SK-N-SH (cell line): Measurements from ENCODE around the gene RPP14. TPM values are rescaled to one million over a fixed set of nuclear protein-coding genes. Genes with fewer than 3 reads are reported as not detected.
A peak's percentile ranks its signal among the peaks of the same experiment; 100 is the strongest.

ENCODE experiments used
- CTCF ChIA-PET: fragments of 300-600, 350-600 bp; formaldehyde crosslinking; extraction: SDS; loops from one replicate; lab custom pipeline; 2021; lab: Yijun Ruan, JAX
- POLR2A ChIA-PET: fragments of 350-600 bp; sonication (Branson Sonifier 250); formaldehyde crosslinking; extraction: SDS; loops from one replicate; lab custom pipeline; 2020; ENCODE audit warnings: antibody characterized with exemption, inconsistent platforms; lab: Yijun Ruan, JAX
- DNase-seq: peaks from one replicate; pipeline ENCODE4 v3.0.0; 2012
- H2AFZ ChIP-seq: fragments of 200-600 bp; sonication (generic); 2 replicates; pipeline ENCODE4 v1.8.1; 2016; ENCODE audit warnings: antibody characterized with exemption, mild to moderate bottlenecking, low read depth
- H3F3A ChIP-seq: fragments of 200-600 bp; sonication (generic); replicated peaks from 2 replicates; pipeline ENCODE3; 2016; ENCODE audit warnings: antibody characterized with exemption, mild to moderate bottlenecking; ENCODE audit not compliant: insufficient read depth
- H3K27ac ChIP-seq, 2 experiments: fragments of 200-500 bp in 1 of 2; fragments of 200-600 bp in 1 of 2; sonication (Bioruptor generic) in 1 of 2; sonication (generic), shearing (Covaris generic) in 1 of 2; 2 replicates each; pipeline versions ENCODE4 v1.5.1 to v1.6.1; 2014 to 2016; ENCODE audit warnings: low read depth in 2 of 2, inconsistent platforms in 1 of 2, low read length in 1 of 2, mild to moderate bottlenecking in 1 of 2, mixed read lengths in 1 of 2
- H3K27me3 ChIP-seq: fragments of 200-600 bp; sonication (generic), shearing (Covaris generic); 2 replicates; pipeline ENCODE4 v1.6.1; 2016; ENCODE audit warnings: mixed run types; ENCODE audit not compliant: insufficient read depth
- H3K36me3 ChIP-seq, 2 experiments: fragments of 200-500 bp in 1 of 2; fragments of 200-600 bp in 1 of 2; sonication (Bioruptor generic) in 1 of 2; sonication (generic) in 1 of 2; replicated peaks in 1 of 2; 2 replicates each; pipeline versions ENCODE3 to v1.5.1; 2014 to 2016; ENCODE audit warnings: low read length in 1 of 2, mild to moderate bottlenecking in 1 of 2; ENCODE audit not compliant: insufficient read depth in 2 of 2, control insufficient read depth in 1 of 2
- H3K4me1 ChIP-seq, 2 experiments: fragments of 200-500 bp in 1 of 2; fragments of 200-600 bp in 1 of 2; sonication (Bioruptor generic) in 1 of 2; sonication (generic), shearing (Covaris generic) in 1 of 2; 2 replicates each; pipeline versions ENCODE4 v1.5.1 to v1.6.1; 2014 to 2016; ENCODE audit warnings: low read depth in 1 of 2, low read length in 1 of 2, mixed run types in 1 of 2; ENCODE audit not compliant: insufficient read depth in 2 of 2, control insufficient read depth in 1 of 2
- H3K4me2 ChIP-seq: fragments of 200-600 bp; sonication (generic), shearing (Covaris generic); 2 replicates; pipeline ENCODE4 v1.6.1; 2017; ENCODE audit warnings: mixed run types
- H3K4me3 ChIP-seq, 2 experiments: fragments of 200-500 bp in 1 of 2; fragments of 200-600 bp in 1 of 2; sonication (Bioruptor generic) in 1 of 2; sonication (generic), shearing (Covaris generic) in 1 of 2; 2 replicates each; pipeline versions ENCODE4 v1.5.1 to v1.8.1; 2014 to 2016; ENCODE audit warnings: low read depth in 2 of 2, inconsistent platforms in 1 of 2, low read length in 1 of 2, mild to moderate bottlenecking in 1 of 2, mixed read lengths in 1 of 2, moderate library complexity in 1 of 2
- H3K79me2 ChIP-seq: fragments of 200-600 bp; sonication (generic); 2 replicates; pipeline ENCODE4 v1.8.1; 2017; ENCODE audit warnings: mild to moderate bottlenecking; ENCODE audit not compliant: insufficient read depth
- H3K9ac ChIP-seq: fragments of 200-600 bp; sonication (generic); 2 replicates; pipeline ENCODE4 v1.6.1; 2017; ENCODE audit warnings: mixed run types
- H3K9me2 ChIP-seq: fragments of 200-600 bp; sonication (generic); 2 replicates; pipeline ENCODE4 v1.6.1; 2017; ENCODE audit warnings: mixed run types
- H3K9me3 ChIP-seq: fragments of 200-600 bp; sonication (generic); 2 replicates; pipeline ENCODE4 v1.6.1; 2017; ENCODE audit warnings: mixed run types, mild to moderate bottlenecking, moderate library complexity
- H4K20me1 ChIP-seq: fragments of 200-600 bp; sonication (generic); 2 replicates; pipeline ENCODE4 v1.6.1; 2017; ENCODE audit warnings: mild to moderate bottlenecking, mixed run types; ENCODE audit not compliant: insufficient read depth
- CHD2 ChIP-seq: fragments of 150-350 bp; IDR thresholded peaks from 2 replicates; pipeline ENCODE4 v1.6.1; 2018; ENCODE audit warnings: low read length; ENCODE audit not compliant: partially characterized antibody
- ELF1 ChIP-seq: IDR thresholded peaks from 2 replicates; pipeline ENCODE4 v1.4.0; 2012
- FOXJ3 ChIP-seq: sonication (generic); formaldehyde crosslinking; IDR thresholded peaks from 2 replicates; pipeline ENCODE4 v1.5.1; 2020; ENCODE audit warnings: mild to moderate bottlenecking, missing genetic modification reagents
- FOXM1 ChIP-seq: IDR thresholded peaks from 2 replicates; pipeline ENCODE4 v1.4.0; 2012; ENCODE audit warnings: low read depth, mild to moderate bottlenecking
- MEF2A ChIP-seq: IDR thresholded peaks from 2 replicates; pipeline ENCODE4 v1.4.0; 2012; ENCODE audit warnings: low read depth, borderline replicate concordance
- MXI1 ChIP-seq: IDR thresholded peaks from 2 replicates; pipeline ENCODE4 v1.6.1; 2012; ENCODE audit warnings: mild to moderate bottlenecking, low read depth, low read length, improper control_type of control experiment
- NFIC ChIP-seq: IDR thresholded peaks from 2 replicates; pipeline ENCODE4 v1.4.0; 2012; ENCODE audit warnings: borderline replicate concordance
- NRF1 ChIP-seq: IDR thresholded peaks from 2 replicates; pipeline ENCODE4 v1.6.1; 2012; ENCODE audit warnings: low read depth, mild to moderate bottlenecking, low read length
- PBX3 ChIP-seq: IDR thresholded peaks from 2 replicates; pipeline ENCODE4; 2012
- POLR2AphosphoS5 ChIP-seq: IDR thresholded peaks from 2 replicates; pipeline ENCODE4 v1.6.1; 2012; ENCODE audit warnings: low read depth, low read length
- SIN3A ChIP-seq: IDR thresholded peaks from 2 replicates; pipeline ENCODE4 v1.6.1; 2012; ENCODE audit warnings: low read depth, mild to moderate bottlenecking, low read length, moderate library complexity, borderline replicate concordance
- SMC3 ChIP-seq: IDR thresholded peaks from 2 replicates; pipeline ENCODE4 v1.6.1; 2012; ENCODE audit warnings: low read depth, low read length, improper control_type of control experiment
- TCF12 ChIP-seq: IDR thresholded peaks from 2 replicates; pipeline ENCODE4 v1.4.0; 2012
- TEAD4 ChIP-seq: IDR thresholded peaks from 2 replicates; pipeline ENCODE4 v1.4.0; 2012; ENCODE audit warnings: mild to moderate bottlenecking, borderline replicate concordance; ENCODE audit not compliant: insufficient read depth
- YY1 ChIP-seq: IDR thresholded peaks from 2 replicates; pipeline ENCODE4 v1.4.0; 2012; ENCODE audit warnings: low read depth, mild to moderate bottlenecking
- ZBTB33 ChIP-seq: IDR thresholded peaks from 2 replicates; pipeline ENCODE4 v1.4.0; 2012; ENCODE audit warnings: low read depth, borderline replicate concordance
- WGBS: methylation state at CpG from one replicate; pipeline ENCODE4 v1.1.6; 2017; ENCODE audit warnings: low lambda C conversion rate; 5-methylcytosine and 5-hydroxymethylcytosine counted together
- polyA plus RNA-seq, 3 experiments: library from polyadenylated mRNA; depleted of rRNA; stranded (reverse); fragments of >200 nt; gene quantifications; 2 replicates each; pipeline ENCODE4 v1.2.3, GENCODE V29; 2012
- TF ChIP-seq, protein P1 (sequence below): IDR thresholded peaks from 2 replicates; pipeline ENCODE4 v1.4.0; 2012; ENCODE audit warnings: low read depth
- TF ChIP-seq, protein P2 (sequence below): fragments of 150-350 bp; IDR thresholded peaks from 2 replicates; pipeline ENCODE4 v1.6.1; 2017; ENCODE audit warnings: antibody characterized with exemption, low read length, low read depth, borderline replicate concordance
- TF ChIP-seq, protein P3 (sequence below): IDR thresholded peaks from 2 replicates; pipeline ENCODE4 v1.6.1; 2012; ENCODE audit warnings: mild to moderate bottlenecking, low read depth, low read length, moderate library complexity

The RPP14 gene
- polyA plus RNA-seq, 1 of the 3 experiments (the other 2 are of a cell fraction) = 8.3 TPM

DNA sequence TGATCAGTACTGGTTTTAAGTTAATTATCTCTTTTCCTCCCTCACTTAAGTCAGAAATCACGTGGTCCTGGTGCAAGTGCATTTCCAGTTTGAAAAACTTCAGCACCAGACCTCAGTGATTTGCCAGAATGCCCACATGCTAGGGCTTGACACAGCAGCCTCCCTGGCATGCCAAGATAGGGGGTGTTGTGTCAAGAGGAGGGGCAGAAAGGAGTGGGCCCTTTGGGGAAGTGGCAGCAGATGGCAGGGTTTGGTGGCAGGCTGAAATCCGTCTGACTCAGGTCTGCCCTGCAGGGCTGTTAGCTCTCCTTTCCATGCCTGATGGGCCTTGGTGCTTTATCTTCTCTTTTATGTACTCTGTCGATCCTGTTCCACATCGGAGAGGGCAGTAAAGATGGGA is 50.0 kb downstream of the RPP14 start:
- peaks cover 0 to 7% of the 10 kb centered on the region in 2 experiments; a peak in 1 of 4 replicates for H3K4me1 ChIP-seq
- no peak overlapping the region for H3K4me3 ChIP-seq
- no peaks in the 10 kb centered on the region for H3K79me2 ChIP-seq
- CTCF ChIA-PET = no interaction called here
- no peaks in the 10 kb centered on the region for H3K36me3 ChIP-seq
- H2AFZ ChIP-seq = no peak overlapping the region
- WGBS = 82% methylated on average over 4 of the region's 4 CpGs
- no peaks in the 10 kb centered on the region for H3K27me3 ChIP-seq
- POLR2A ChIA-PET = no interaction called here
- H3K4me2 ChIP-seq = no peak overlapping the region
- H3K9me2 ChIP-seq = no peaks in the 10 kb centered on the region
- H3F3A ChIP-seq = no peaks in the 10 kb centered on the region
- no peak overlapping the region for H3K27ac ChIP-seq
- H4K20me1 ChIP-seq = no peaks in the 10 kb centered on the region
- no peak overlapping the region for H3K9ac ChIP-seq
- peak; percentile 27 for DNase-seq
- TF ChIP-seq FOXM1 (no peak), POLR2AphosphoS5 (no peak), TCF12 (no peak), CHD2 (no peak), ZBTB33 (no peak), ELF1 (no peak), SMC3 (no peak), YY1 (no peak), MXI1 (no peak), SIN3A (no peak), FOXJ3 (CRISPR knock-in tag) (no peak), TEAD4 (no peak), NRF1 (no peak), PBX3 (no peak), NFIC (no peak), MEF2A (no peak)
- TF ChIP-seq, protein P1, sequence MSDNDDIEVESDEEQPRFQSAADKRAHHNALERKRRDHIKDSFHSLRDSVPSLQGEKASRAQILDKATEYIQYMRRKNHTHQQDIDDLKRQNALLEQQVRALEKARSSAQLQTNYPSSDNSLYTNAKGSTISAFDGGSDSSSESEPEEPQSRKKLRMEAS = no peak
- TF ChIP-seq, protein P2, sequence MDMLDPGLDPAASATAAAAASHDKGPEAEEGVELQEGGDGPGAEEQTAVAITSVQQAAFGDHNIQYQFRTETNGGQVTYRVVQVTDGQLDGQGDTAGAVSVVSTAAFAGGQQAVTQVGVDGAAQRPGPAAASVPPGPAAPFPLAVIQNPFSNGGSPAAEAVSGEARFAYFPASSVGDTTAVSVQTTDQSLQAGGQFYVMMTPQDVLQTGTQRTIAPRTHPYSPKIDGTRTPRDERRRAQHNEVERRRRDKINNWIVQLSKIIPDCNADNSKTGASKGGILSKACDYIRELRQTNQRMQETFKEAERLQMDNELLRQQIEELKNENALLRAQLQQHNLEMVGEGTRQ = no peak
- TF ChIP-seq, protein P3, sequence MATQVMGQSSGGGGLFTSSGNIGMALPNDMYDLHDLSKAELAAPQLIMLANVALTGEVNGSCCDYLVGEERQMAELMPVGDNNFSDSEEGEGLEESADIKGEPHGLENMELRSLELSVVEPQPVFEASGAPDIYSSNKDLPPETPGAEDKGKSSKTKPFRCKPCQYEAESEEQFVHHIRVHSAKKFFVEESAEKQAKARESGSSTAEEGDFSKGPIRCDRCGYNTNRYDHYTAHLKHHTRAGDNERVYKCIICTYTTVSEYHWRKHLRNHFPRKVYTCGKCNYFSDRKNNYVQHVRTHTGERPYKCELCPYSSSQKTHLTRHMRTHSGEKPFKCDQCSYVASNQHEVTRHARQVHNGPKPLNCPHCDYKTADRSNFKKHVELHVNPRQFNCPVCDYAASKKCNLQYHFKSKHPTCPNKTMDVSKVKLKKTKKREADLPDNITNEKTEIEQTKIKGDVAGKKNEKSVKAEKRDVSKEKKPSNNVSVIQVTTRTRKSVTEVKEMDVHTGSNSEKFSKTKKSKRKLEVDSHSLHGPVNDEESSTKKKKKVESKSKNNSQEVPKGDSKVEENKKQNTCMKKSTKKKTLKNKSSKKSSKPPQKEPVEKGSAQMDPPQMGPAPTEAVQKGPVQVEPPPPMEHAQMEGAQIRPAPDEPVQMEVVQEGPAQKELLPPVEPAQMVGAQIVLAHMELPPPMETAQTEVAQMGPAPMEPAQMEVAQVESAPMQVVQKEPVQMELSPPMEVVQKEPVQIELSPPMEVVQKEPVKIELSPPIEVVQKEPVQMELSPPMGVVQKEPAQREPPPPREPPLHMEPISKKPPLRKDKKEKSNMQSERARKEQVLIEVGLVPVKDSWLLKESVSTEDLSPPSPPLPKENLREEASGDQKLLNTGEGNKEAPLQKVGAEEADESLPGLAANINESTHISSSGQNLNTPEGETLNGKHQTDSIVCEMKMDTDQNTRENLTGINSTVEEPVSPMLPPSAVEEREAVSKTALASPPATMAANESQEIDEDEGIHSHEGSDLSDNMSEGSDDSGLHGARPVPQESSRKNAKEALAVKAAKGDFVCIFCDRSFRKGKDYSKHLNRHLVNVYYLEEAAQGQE = no peak
- TF ChIP-seq, all 33 proteins: peak for 0
- H3K9me3 ChIP-seq = no peaks in the 10 kb centered on the region
